Stimulated activated CD8-positive, alpha-beta memory T cell treated with anti-CD3 and anti-CD28 coated beads, Interleukin-12 subunit alpha, Interleukin-12 subunit beta, amount 100 ng/mL, for 24 hours (primary cell): ENCODE data around the gene KLF17.
"Not testable (repeated sequence)": the region's sequence is repeated elsewhere in the genome, so short reads cannot be mapped to it uniquely, and the experiment has no call there.

Source experiments
- DNase-seq: peaks from one replicate; pipeline ENCODE4 v3.0.0-alpha.2; 2020; ENCODE audit errors: extremely low read depth

KLF17 gene

GRCh38 chr1:44108971-44109370, 9.7 kb upstream of the KLF17 start:
- no peak for DNase-seq

GRCh38 chr1:44110916-44111315, 7.7 kb upstream of the KLF17 start:
- DNase-seq = no peak

DNA sequence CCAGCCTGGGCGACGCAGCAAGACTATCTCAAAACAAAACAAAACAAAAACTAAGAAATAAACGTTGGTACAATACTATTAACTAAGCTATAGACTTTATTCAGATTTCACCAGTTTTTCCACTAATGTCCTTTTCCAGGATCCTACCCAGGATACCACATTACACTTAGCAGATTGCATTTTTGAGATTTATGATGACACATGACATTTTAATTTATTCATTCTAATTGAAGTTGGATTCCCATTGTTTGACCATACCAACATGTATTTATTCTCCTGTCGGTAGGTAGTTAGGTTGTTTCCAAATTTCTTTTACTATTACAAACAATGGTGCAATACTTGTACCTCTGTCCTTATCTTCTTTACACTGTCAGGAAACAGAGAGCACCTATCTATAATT, 6.8 kb upstream of the KLF17 start:
- no peak for DNase-seq

- no peak for DNase-seq
Measured at GRCh38 chr1:44112486-44112885, 6.1 kb upstream of the KLF17 start.

DNA sequence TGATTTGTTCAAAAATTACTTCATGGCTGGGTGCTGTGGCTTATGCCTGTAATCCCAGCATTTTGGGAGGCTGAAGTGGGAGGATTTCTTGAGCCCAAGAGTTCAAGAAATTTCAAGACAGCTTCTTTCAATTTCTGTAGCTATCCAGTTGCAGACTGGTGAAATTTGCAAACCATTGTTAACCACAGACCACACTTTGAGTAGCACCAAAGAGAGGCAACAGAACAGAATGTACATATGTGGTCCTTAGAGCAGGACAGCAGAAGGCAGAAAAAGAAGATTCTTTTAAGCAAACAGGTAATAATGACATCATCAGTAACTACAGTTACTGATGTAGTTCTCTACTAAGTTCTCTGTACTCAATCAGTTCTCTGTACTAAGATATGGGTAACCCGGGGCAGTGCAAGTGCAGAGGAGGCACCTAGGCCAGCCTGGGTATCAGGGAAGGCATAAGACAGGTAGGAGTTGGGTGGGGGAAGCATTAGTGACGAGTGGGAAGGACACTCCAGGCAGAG, 5.5 kb upstream of the KLF17 start:
- no peak for DNase-seq

- no peak for DNase-seq
Measured at GRCh38 chr1:44114098-44114497, 4.5 kb upstream of the KLF17 start.

DNA sequence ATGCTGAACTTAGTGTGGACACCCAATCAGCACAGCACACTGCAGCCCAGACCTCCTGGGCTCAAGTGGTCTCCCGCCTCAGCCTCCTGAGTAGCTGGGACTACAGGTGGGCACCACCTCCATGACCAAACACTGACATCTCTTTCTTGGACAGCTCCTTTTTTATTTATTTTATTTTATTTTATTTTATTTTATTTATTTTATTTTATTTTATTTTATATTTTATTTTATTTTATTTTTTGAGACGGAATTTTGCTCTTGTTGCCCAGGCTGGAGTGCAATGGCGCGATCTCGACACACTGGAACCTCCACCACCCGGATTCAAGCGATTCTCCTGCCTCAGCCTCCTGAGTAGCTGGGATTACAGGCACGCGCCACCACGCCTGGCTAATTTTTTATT, 1.3 kb upstream of the KLF17 start:
- DNase-seq = not testable (repeated sequence)

DNA sequence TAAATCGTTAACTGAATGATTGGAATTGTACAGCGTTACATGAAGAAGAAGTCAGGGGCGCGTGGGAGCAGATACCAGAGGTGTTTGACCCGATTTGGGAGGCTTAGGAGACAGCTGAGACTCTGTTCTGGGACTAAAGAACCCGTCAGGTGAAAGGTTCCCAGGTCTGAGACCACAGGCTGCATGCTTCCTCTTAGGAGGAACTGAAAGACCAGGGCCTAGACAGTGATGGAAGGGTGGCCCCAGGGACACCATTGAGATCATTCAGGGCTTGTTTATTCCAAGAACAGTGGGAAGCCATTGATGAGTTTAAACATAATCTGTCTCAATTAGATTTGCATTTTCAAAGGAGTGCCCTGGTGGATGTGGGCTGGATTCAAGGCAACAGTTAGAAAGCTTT, 904 bp downstream of the KLF17 start:
- no peak for DNase-seq

- DNase-seq = no peak
Measured at GRCh38 chr1:44120398-44120949, 1.9 kb downstream of the KLF17 start.

- DNase-seq = no peak
Measured at GRCh38 chr1:44129616-44130500, 11.2 kb downstream of the KLF17 start.

- DNase-seq = no peak
Measured at GRCh38 chr1:44131411-44131810, 12.8 kb downstream of the KLF17 start.

- no peak for DNase-seq
Measured at GRCh38 chr1:44134071-44134920, 15.7 kb downstream of the KLF17 start.

- no peak for DNase-seq
Measured at GRCh38 chr1:44135886-44136285, 17.3 kb downstream of the KLF17 start.

- DNase-seq = no peak
Measured at GRCh38 chr1:44138239-44138638, 19.6 kb downstream of the KLF17 start.

- not testable (repeated sequence) for DNase-seq
Measured at GRCh38 chr1:44139565-44139964, 20.9 kb downstream of the KLF17 start.

DNA sequence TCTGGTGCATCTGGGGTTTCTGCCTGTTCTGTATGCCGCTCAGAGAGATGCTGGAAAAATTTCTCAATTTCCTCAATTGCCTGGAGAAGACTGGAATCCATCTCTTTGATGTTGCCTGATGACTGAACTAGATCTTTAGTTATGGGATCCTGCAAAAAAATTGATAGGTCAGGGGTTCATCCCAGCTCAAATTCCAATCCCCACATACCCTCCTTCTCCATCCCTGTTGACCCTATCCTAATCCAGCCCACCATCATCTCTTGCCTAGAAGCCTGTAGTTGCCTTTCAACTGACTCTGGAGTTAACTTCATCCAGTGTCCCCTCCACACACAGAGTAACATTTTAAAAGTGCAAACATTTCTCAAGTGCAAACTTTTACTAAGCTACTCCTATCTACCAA, 22.9 kb downstream of the KLF17 start, which contains the start of gene KLF18:
Gene KLF18 (minus strand): TSS at position 101 of the 400 bp plus-strand sequence. CDS start 0 bp downstream, at position 101.
- DNase-seq = no peak

- DNase-seq = no peak
Measured at GRCh38 chr1:44144962-44145756, 26.5 kb downstream of the KLF17 start.

DNA sequence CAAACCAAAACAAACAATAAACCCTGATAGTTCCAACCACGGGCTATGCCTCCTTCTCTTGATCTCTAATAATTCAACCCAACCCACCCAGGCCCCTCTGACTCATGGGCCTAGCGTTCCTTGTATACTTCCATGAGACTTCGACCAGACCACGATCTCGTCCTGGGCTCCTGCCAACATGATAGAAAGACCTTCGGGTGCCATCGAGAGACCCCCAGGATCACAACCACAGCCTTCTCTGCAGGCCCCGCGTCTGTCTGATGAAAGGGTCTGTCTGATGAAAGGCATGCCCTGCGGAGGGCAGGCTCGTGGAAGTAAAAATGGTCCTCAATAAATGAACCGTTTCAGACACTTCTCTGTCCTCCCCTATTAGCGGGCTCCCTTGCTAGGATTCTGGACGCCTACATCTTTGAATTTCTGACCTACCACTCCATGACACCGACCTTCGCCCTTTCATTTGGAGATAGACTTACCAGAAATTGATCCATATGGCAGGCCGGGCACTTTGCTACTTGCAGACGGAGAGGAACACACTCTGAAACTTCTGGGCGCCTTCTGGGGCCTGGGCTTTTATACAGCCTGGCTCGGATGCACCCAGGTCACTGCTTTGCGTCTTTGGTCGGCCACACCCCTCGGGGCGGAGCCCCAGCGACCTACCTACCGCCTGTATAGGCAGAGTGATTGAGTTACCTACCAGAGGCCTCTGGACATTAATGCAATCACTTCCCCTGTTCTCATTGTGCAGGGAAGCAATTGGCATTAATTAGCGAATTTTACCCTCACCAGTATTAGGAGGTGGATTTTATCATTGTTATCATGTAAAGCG, 28.1 kb downstream of the KLF17 start:
- DNase-seq = no peak

- no peak for DNase-seq
Measured at GRCh38 chr1:44147582-44147981, 29.0 kb downstream of the KLF17 start.

- DNase-seq = no peak
Measured at GRCh38 chr1:44151332-44151731, 32.7 kb downstream of the KLF17 start.
